Hepatocyte (in vitro differentiated cells): ENCODE measurements around the gene TBCK. TPM values are rescaled to one million over a fixed set of nuclear protein-coding genes. Genes with fewer than 3 reads are reported as not detected.

ENCODE experiments used
- DNase-seq: peaks from one replicate; pipeline ENCODE4 v3.0.0-alpha.2; 2016; ENCODE audit warnings: low spot score
- H2AFZ ChIP-seq: fragments of 200-600 bp; sonication (generic); 2 replicates; pipeline ENCODE4 v1.6.0; 2016; ENCODE audit warnings: antibody characterized with exemption, mild to moderate bottlenecking
- H3K27ac ChIP-seq: fragments of 200-600 bp; sonication (generic); 2 replicates; pipeline ENCODE4 v1.5.1; 2016; ENCODE audit warnings: mild to moderate bottlenecking
- H3K27me3 ChIP-seq: fragments of 200-600 bp; sonication (generic); 2 replicates; pipeline ENCODE4 v1.6.1; 2016
- H3K36me3 ChIP-seq: fragments of 200-600 bp; sonication (generic); replicated peaks from 2 replicates; pipeline ENCODE4 v1.5.1; 2016; ENCODE audit warnings: low read depth; ENCODE audit not compliant: insufficient read depth
- H3K4me1 ChIP-seq: fragments of 200-600 bp; sonication (generic); 2 replicates; pipeline ENCODE4 v1.5.1; 2016; ENCODE audit warnings: mild to moderate bottlenecking, moderate library complexity; ENCODE audit not compliant: insufficient read depth
- H3K4me2 ChIP-seq: fragments of 200-600 bp; sonication (generic); 2 replicates; pipeline ENCODE4 v1.6.0; 2016
- H3K4me3 ChIP-seq: fragments of 200-600 bp; sonication (generic); 2 replicates; pipeline ENCODE4 v1.5.1; 2016; ENCODE audit warnings: mild to moderate bottlenecking
- H3K79me2 ChIP-seq: fragments of 200-600 bp; sonication (generic); 2 replicates; pipeline ENCODE4 v1.6.0; 2017; ENCODE audit warnings: mild to moderate bottlenecking
- H3K9me2 ChIP-seq: fragments of 200-600 bp; sonication (generic); replicated peaks from 2 replicates; pipeline ENCODE4 v1.6.0; 2017; ENCODE audit warnings: mild to moderate bottlenecking; ENCODE audit not compliant: insufficient read depth
- H3K9me3 ChIP-seq: fragments of 200-600 bp; sonication (generic); 2 replicates; pipeline ENCODE4 v1.5.1; 2016; ENCODE audit warnings: low read depth, mild to moderate bottlenecking
- H4K20me1 ChIP-seq: fragments of 200-600 bp; sonication (generic); 2 replicates; pipeline ENCODE4 v1.6.0; 2016; ENCODE audit warnings: mild to moderate bottlenecking; ENCODE audit not compliant: insufficient read depth, poor library complexity, severe bottlenecking
- CTCF ChIP-seq: fragments of 200-600 bp; sonication (generic); IDR thresholded peaks from 2 replicates; pipeline ENCODE4 v1.5.1; 2016; ENCODE audit warnings: antibody characterized with exemption, mild to moderate bottlenecking; ENCODE audit not compliant: poor library complexity
- EZH2 ChIP-seq: fragments of 200-600 bp; sonication (generic); IDR thresholded peaks from 2 replicates; pipeline ENCODE4 v1.6.1; 2016; ENCODE audit warnings: antibody characterized with exemption, mild to moderate bottlenecking, borderline replicate concordance
- EZH2phosphoT487 ChIP-seq: fragments of 200-600 bp; sonication (generic); IDR thresholded peaks from one replicate; pipeline ENCODE4 v1.6.1; 2018; ENCODE audit warnings: antibody characterized with exemption, mild to moderate bottlenecking, low read depth, moderate library complexity; ENCODE audit not compliant: unreplicated experiment, severe bottlenecking
- WGBS: methylation state at CpG from one replicate; pipeline ENCODE4 v1.1.6; 2016; ENCODE audit warnings: low lambda C conversion rate; ENCODE audit errors: missing lambda C conversion rate; 5-methylcytosine and 5-hydroxymethylcytosine counted together
- polyA plus RNA-seq: library from polyadenylated mRNA; unstranded; fragments of >200 nt; fragmentation: Nextera tagmentation; extraction: Ambion mirVana; gene quantifications from 2 replicates; pipeline ENCODE4 v1.2.1, GENCODE V29; 2016
- total RNA-seq: library from RNA; depleted of rRNA; stranded (reverse); fragments of >200 nt; gene quantifications from 2 replicates; pipeline ENCODE4 v1.2.3, GENCODE V29; 2014

Gene TBCK
- total and polyA plus RNA-seq, 2 experiments from 2014 or later, result 19.8 to 49.7 TPM

DNA sequence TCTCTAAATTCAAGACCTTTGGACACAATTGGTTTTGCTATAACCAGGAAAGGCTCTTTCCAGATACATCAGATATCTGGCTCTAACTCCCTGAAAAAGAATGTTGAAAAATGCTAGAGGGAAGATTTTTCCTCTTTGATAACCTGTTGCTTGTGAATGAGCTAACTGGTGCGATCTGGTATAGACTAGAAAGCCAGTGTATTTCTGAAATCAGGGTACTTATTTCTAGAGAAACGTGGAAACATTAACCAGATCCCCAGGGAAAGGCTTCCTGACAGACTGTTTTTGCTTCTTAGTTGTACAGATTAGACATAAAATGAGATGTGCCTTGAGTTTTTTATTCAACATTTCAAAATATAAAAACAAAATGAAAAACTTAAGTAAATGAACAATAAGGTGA, 313.0 kb downstream of the TBCK start:
- TF ChIP-seq CTCF (no peak), EZH2 (no peak), EZH2phosphoT487 (no peak)
- Histone ChIP-seq H3K4me3 (no peak overlapping the region), H3K9me2 (no peaks in the 10 kb centered on the region), H3K9me3 (no peaks in the 10 kb centered on the region), H2AFZ (no peak overlapping the region), H3K36me3 (no peaks in the 10 kb centered on the region), H3K79me2 (no peaks in the 10 kb centered on the region), H4K20me1 (no peaks in the 10 kb centered on the region), H3K27me3 (no peaks in the 10 kb centered on the region), H3K4me1 (peaks cover 4% of the 10 kb centered on the region), H3K27ac (no peak overlapping the region), H3K4me2 (no peak overlapping the region)
- no peak for DNase-seq
- WGBS, result 35% methylated on average over 2 of the region's 2 CpGs

- Histone ChIP-seq H3K27ac (peak overlapping the region; percentile 8), H3K4me2 (peak overlapping the region; percentile 51), H4K20me1 (no peaks in the 10 kb centered on the region), H3K9me2 (no peaks in the 10 kb centered on the region), H3K36me3 (no peaks in the 10 kb centered on the region), H3K4me3 (no peak overlapping the region), H3K79me2 (no peaks in the 10 kb centered on the region), H3K27me3 (no peaks in the 10 kb centered on the region), H3K9me3 (no peaks in the 10 kb centered on the region), H3K4me1 (peaks cover 11% of the 10 kb centered on the region), H2AFZ (peak overlapping the region; percentile 8)
- no peak for TF ChIP-seq CTCF
- TF ChIP-seq EZH2, result no peak
- DNase-seq, result peak; percentile 23
- 32% methylated on average over 7 of the region's 7 CpGs for WGBS
These were observed 317.6 kb downstream of the TBCK start for GRCh38 chr4:105998171-105999063.

- Histone ChIP-seq H3K4me3 (no peak overlapping the region), H3K27me3 (no peaks in the 10 kb centered on the region), H3K36me3 (no peaks in the 10 kb centered on the region), H3K79me2 (no peaks in the 10 kb centered on the region), H3K9me2 (no peaks in the 10 kb centered on the region), H3K4me2 (peak overlapping the region; percentile 42), H2AFZ (no peak overlapping the region), H3K4me1 (peaks cover 11% of the 10 kb centered on the region), H3K9me3 (no peaks in the 10 kb centered on the region), H4K20me1 (no peaks in the 10 kb centered on the region), H3K27ac (peak overlapping the region; percentile 53)
- DNase-seq, result peak; percentile 55
- TF ChIP-seq EZH2, result no peak
- WGBS, result 50% methylated on average over 7 of the region's 7 CpGs
These were observed 319.2 kb downstream of the TBCK start for GRCh38 chr4:105996845-105997244.

GRCh38 chr4:105994841-105995501, 321.0 kb downstream of the TBCK start:
- WGBS, result 96% methylated on average over 5 of the region's 5 CpGs
- no peaks in the 10 kb centered on the region for H3K9me2 ChIP-seq
- TF ChIP-seq CTCF (no peak), EZH2 (no peak), EZH2phosphoT487 (no peak)
- H3K4me2 ChIP-seq, result no peak overlapping the region
- H3K79me2 ChIP-seq, result no peaks in the 10 kb centered on the region
- H4K20me1 ChIP-seq, result no peaks in the 10 kb centered on the region
- H2AFZ ChIP-seq, result no peak overlapping the region
- DNase-seq, result no peak
- no peak overlapping the region for H3K27ac ChIP-seq
- no peaks in the 10 kb centered on the region for H3K9me3 ChIP-seq
- H3K36me3 ChIP-seq, result no peaks in the 10 kb centered on the region
- H3K4me1 ChIP-seq, result peaks cover 11% of the 10 kb centered on the region
- H3K27me3 ChIP-seq, result no peaks in the 10 kb centered on the region
- H3K4me3 ChIP-seq, result no peak overlapping the region
